Neural cell (in vitro differentiated cells): Measurements from ENCODE around the gene CFAP100. TPM values are rescaled to one million over a fixed set of nuclear protein-coding genes. Genes with fewer than 3 reads are reported as not detected.

Source experiments
- H2AFZ ChIP-seq: fragments of 200-600, 300-800 bp; sonication (generic), shearing (Covaris generic); 2 replicates; pipeline ENCODE4 v1.6.0; 2014; ENCODE audit warnings: low read depth, mild to moderate bottlenecking, antibody characterized with exemption, low read length, moderate library complexity
- H3F3A ChIP-seq: fragments of 200-600 bp; shearing (Covaris generic); 2 replicates; pipeline ENCODE4 v1.6.1; 2016; ENCODE audit warnings: mild to moderate bottlenecking, moderate library complexity, mixed read lengths, antibody characterized with exemption, low read length; ENCODE audit not compliant: insufficient read depth, poor library complexity, severe bottlenecking
- H3K27ac ChIP-seq: fragments of 200-600, 300-800 bp; sonication (generic), shearing (Covaris generic); 2 replicates; pipeline ENCODE4 v1.5.1; 2014; ENCODE audit warnings: mild to moderate bottlenecking, low read length, moderate library complexity
- H3K27me3 ChIP-seq: fragments of 300-800, 200-600 bp; sonication (generic), shearing (Covaris generic); 2 replicates; pipeline ENCODE4 v1.6.0; 2014; ENCODE audit warnings: mild to moderate bottlenecking, low read depth, low read length, moderate library complexity; ENCODE audit not compliant: insufficient read depth
- H3K36me3 ChIP-seq: fragments of 300-800, 200-600 bp; sonication (generic), shearing (Covaris generic); 2 replicates; pipeline ENCODE4 v1.5.1; 2014; ENCODE audit warnings: mild to moderate bottlenecking, antibody characterized with exemption, low read length, moderate library complexity; ENCODE audit not compliant: insufficient read depth
- H3K4me2 ChIP-seq: fragments of 300-800, 200-600 bp; sonication (generic), shearing (Covaris generic); 2 replicates; pipeline ENCODE4 v1.6.0; 2014; ENCODE audit warnings: mild to moderate bottlenecking, low read length
- H3K4me3 ChIP-seq: fragments of 300-800, 200-600 bp; sonication (generic), shearing (Covaris generic); 2 replicates; pipeline ENCODE4 v1.5.1; 2014; ENCODE audit warnings: mild to moderate bottlenecking, low read length, moderate library complexity
- H3K79me2 ChIP-seq: fragments of 200-600 bp; shearing (Covaris generic); replicated peaks from 2 replicates; pipeline ENCODE4 v1.6.0; 2014; ENCODE audit warnings: mild to moderate bottlenecking, low read length, moderate library complexity; ENCODE audit not compliant: insufficient read depth
- H3K9ac ChIP-seq: fragments of 300-800, 200-600 bp; sonication (generic), shearing (Covaris generic); 2 replicates; pipeline ENCODE4 v1.6.1; 2016; ENCODE audit warnings: mild to moderate bottlenecking, low read length, mixed read lengths
- H3K9me2 ChIP-seq: fragments of 200-600 bp; shearing (Covaris generic); 2 replicates; pipeline ENCODE4 v1.6.1; 2016; ENCODE audit warnings: mild to moderate bottlenecking, low read length, mixed read lengths; ENCODE audit not compliant: insufficient read depth
- H3K9me3 ChIP-seq: fragments of 200-600, 300-800 bp; sonication (generic), shearing (Covaris generic); 2 replicates; pipeline ENCODE4 v1.6.1; 2016; ENCODE audit warnings: mild to moderate bottlenecking, mixed run types, low read length, moderate library complexity, mixed read lengths
- H4K20me1 ChIP-seq: fragments of 200-600 bp; shearing (Covaris generic); 2 replicates; pipeline ENCODE4 v1.6.1; 2016; ENCODE audit warnings: mild to moderate bottlenecking, mixed run types; ENCODE audit not compliant: insufficient read depth
- CTCF ChIP-seq: fragments of 450-650 bp; IDR thresholded peaks from 2 replicates; pipeline ENCODE4 v1.5.1; 2014; ENCODE audit warnings: antibody characterized with exemption, mild to moderate bottlenecking, moderate library complexity; ENCODE audit not compliant: poor library complexity, severe bottlenecking
- EP300 ChIP-seq: fragments of 450-650 bp; conservative IDR thresholded peaks from 2 replicates; pipeline ENCODE4 v1.6.1; 2014; ENCODE audit warnings: antibody characterized with exemption, mild to moderate bottlenecking, moderate library complexity; ENCODE audit not compliant: poor library complexity, severe bottlenecking
- EZH2 ChIP-seq: fragments of 200-600, 300-800 bp; shearing (Covaris generic), sonication (generic); IDR thresholded peaks from 2 replicates; pipeline ENCODE4 v1.6.1; 2014; ENCODE audit warnings: antibody characterized with exemption, low read length, borderline replicate concordance, mild to moderate bottlenecking; ENCODE audit not compliant: insufficient read depth, poor library complexity, severe bottlenecking
- MXI1 ChIP-seq: fragments of 450-650 bp; conservative IDR thresholded peaks from 2 replicates; pipeline ENCODE4 v1.6.1; 2014; ENCODE audit warnings: antibody characterized with exemption, mild to moderate bottlenecking; ENCODE audit not compliant: poor library complexity, severe bottlenecking
- POLR2AphosphoS5 ChIP-seq: IDR thresholded peaks from 2 replicates; pipeline ENCODE4 v1.6.1; 2012
- RAD21 ChIP-seq: fragments of 450-650 bp; conservative IDR thresholded peaks from 2 replicates; pipeline ENCODE4 v1.6.1; 2014; ENCODE audit warnings: antibody characterized with exemption, mild to moderate bottlenecking, moderate library complexity
- REST ChIP-seq: IDR thresholded peaks from 2 replicates; pipeline ENCODE4 v1.6.1; 2012; ENCODE audit warnings: borderline replicate concordance
- SMC3 ChIP-seq: fragments of 450-650 bp; conservative IDR thresholded peaks from 2 replicates; pipeline ENCODE4 v1.6.1; 2014; ENCODE audit warnings: antibody characterized with exemption, mild to moderate bottlenecking, moderate library complexity; ENCODE audit not compliant: poor library complexity
- TAF1 ChIP-seq: IDR thresholded peaks from 2 replicates; pipeline ENCODE4 v1.6.1; 2012; ENCODE audit warnings: low read depth
- polyA plus RNA-seq: library from polyadenylated mRNA; depleted of rRNA; stranded (reverse); fragments of >200 nt; gene quantifications from 2 replicates; pipeline ENCODE4 v1.2.3, GENCODE V29; 2014

The CFAP100 gene
- polyA plus RNA-seq, 1 donor from 2014 or later, result not detected

GRCh38 chr3:126447456-126448106, 52.9 kb downstream of the CFAP100 start:
- Histone ChIP-seq H3K36me3 (no peaks in the 10 kb centered on the region), H3K9me2 (no peaks in the 10 kb centered on the region), H3K9me3 (no peaks in the 10 kb centered on the region), H4K20me1 (no peaks in the 10 kb centered on the region), H3K27ac (no peak overlapping the region), H3K79me2 (no peaks in the 10 kb centered on the region), H3K27me3 (no peaks in the 10 kb centered on the region), H3F3A (no peaks in the 10 kb centered on the region), H3K9ac (no peak overlapping the region), H2AFZ (no peak overlapping the region), H3K4me2 (no peak overlapping the region), H3K4me3 (no peak overlapping the region)
- TF ChIP-seq RAD21 (no peak), EZH2 (no peak)

- Histone ChIP-seq H3K79me2 (no peaks in the 10 kb centered on the region), H3K4me3 (no peak overlapping the region), H3K9me2 (no peaks in the 10 kb centered on the region), H3F3A (no peaks in the 10 kb centered on the region), H3K4me2 (no peak overlapping the region), H3K27ac (no peak overlapping the region), H3K36me3 (no peaks in the 10 kb centered on the region), H3K9me3 (no peaks in the 10 kb centered on the region), H2AFZ (no peak overlapping the region), H4K20me1 (no peaks in the 10 kb centered on the region), H3K9ac (no peak overlapping the region), H3K27me3 (no peaks in the 10 kb centered on the region)
- no peak for TF ChIP-seq TAF1
- TF ChIP-seq EP300, result no peak
- no peak for TF ChIP-seq REST
- TF ChIP-seq MXI1, result no peak
- TF ChIP-seq RAD21, result no peak
- TF ChIP-seq EZH2, result no peak
- TF ChIP-seq SMC3, result no peak
These were observed 53.6 kb downstream of the CFAP100 start for GRCh38 chr3:126448136-126448892.

- Histone ChIP-seq H3K36me3 (no peaks in the 10 kb centered on the region), H2AFZ (no peak overlapping the region), H3K9me2 (no peaks in the 10 kb centered on the region), H4K20me1 (no peaks in the 10 kb centered on the region), H3K4me3 (no peak overlapping the region), H3K27ac (no peak overlapping the region), H3K4me2 (no peak overlapping the region), H3K27me3 (no peaks in the 10 kb centered on the region), H3K9ac (no peak overlapping the region), H3F3A (no peaks in the 10 kb centered on the region), H3K79me2 (no peaks in the 10 kb centered on the region), H3K9me3 (no peaks in the 10 kb centered on the region)
- TF ChIP-seq EP300, result no peak
- TF ChIP-seq RAD21, result no peak
- no peak for TF ChIP-seq POLR2AphosphoS5
- no peak for TF ChIP-seq TAF1
- TF ChIP-seq MXI1, result no peak
- no peak for TF ChIP-seq EZH2
- no peak for TF ChIP-seq CTCF
- TF ChIP-seq SMC3, result no peak
- TF ChIP-seq REST, result no peak
These were observed 54.1 kb downstream of the CFAP100 start for GRCh38 chr3:126448893-126449180.
